GM19025 (cell line): Measurements from ENCODE around the gene CCDC85B.
"Not testable (repeated sequence)": the region's sequence is repeated elsewhere in the genome, so short reads cannot be mapped to it uniquely, and the experiment has no call there.

Source experiments
- ATAC-seq: cut with Tn5 transposase; IDR thresholded peaks from one replicate; pipeline ENCODE4 v1.9.1; 2021; ENCODE audit warnings: mild to moderate bottlenecking, low read depth, moderate library complexity; ENCODE audit not compliant: unreplicated experiment

CCDC85B gene

GRCh38 chr11:65884716-65885092 lies 5.8 kb upstream of the CCDC85B start:
- no peak for ATAC-seq

DNA sequence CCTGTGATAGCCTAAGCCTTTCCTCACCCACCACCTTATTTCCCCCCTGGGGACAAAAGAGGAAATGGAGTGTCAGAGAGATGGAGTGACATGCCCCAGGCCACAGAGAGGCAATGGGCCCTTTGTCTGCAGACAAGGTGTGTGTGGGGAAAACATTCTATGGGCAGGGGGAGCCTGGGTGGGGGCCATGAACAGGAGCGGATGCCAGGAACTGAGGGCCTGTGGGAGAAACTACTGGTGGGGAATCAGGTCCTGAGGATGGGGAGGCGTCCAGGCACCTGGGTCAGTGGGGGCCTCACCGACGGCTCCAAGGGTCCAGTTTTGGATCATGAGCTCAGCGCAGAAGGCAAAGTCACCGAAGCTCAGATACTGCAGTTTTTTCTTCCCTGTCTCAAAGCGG lies 5.2 kb upstream of the CCDC85B start:
- ATAC-seq, result no peak

DNA sequence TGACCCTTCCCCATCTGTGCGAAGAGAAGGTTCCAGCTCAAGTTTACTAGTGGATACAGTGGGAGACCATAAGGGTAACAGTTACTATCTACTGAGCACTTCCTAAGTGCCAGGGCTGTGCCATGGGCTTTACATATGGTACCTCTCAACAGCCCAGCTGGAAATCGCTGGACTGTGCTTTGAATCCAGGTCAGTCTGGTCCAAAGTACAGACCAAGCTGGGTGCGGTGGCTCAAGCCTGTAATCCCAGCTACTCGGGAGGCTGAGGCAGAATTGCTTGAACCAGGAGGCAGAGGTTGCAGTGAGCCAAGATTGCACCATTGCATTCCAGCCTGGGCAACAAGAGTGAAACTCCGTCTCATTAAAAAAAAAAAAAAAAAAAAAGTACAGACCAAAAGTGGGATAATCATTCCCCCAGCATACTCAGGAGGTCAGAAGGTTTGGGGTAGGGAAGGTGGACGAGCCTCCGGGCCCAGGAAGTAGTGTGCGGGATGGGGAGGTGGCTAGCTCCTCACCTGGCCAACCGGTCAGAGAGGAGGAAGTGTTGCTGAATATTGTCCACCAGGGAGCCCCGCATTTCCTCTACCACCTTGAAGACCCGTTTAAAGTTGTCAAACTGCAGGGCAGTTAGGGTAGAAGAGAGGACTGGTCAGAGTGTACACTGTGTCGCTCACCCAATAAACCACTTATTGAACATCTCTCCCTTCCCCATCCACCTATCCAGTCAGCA lies 4.5 kb upstream of the CCDC85B start:
- no peak for ATAC-seq

DNA sequence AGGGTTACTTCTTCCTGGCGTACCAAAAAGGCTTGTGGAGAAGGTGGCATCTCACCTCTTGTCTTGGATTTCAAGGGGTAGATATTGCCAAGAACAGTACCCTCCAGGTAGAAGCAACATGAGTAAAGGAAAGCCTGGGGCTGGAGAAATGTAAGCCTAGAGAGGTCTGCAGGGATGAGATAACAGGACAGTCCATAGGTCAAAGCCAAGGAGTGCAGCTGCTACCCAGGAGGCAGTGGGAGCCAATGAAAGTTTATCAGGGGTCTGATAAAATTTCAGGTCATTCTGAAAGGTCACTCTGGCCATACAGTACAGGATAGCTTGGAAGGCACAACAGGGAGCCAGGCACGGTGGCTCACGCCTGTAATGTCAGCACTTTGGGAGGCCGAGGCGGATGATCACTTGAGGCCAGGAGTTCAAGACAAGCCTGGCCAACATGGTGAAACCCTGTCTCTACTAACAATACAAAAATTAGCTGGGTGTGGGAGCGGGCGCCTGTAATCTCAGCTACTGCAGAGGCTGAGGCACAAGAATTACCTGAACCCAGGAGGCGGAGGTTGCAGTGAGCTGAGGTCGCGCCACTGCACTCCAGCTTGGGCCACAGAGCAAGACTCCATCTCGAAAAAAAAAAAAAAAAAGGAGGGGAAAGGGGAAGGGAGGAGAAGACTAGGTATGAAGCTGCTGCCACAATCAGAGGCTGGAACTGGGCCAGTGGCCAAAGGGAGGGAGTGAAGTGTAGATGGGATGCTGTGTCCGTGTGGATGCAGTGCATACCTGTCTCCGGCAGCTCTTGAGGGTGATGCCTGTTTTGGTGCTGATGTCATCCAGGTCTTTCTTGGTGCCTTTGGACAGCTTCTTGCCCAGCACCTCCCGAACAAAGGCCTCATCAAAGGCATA lies 3.4 kb upstream of the CCDC85B start:
- ATAC-seq, result no peak

GRCh38 chr11:65887723-65888162 lies 2.7 kb upstream of the CCDC85B start:
- no peak for ATAC-seq

- ATAC-seq, result peak; percentile 44
Observed at GRCh38 chr11:65888163-65888814, 2.2 kb upstream of the CCDC85B start, which contains the start of gene FIBP. TSS of gene FIBP (minus strand) at chr11:65888471. CDS start at chr11:65888418, 53 bp downstream.

- no peak for ATAC-seq
Observed at GRCh38 chr11:65891219-65892136, 1.0 kb downstream of the CCDC85B start.

GRCh38 chr11:65892137-65892540 lies 1.7 kb downstream of the CCDC85B start:
- not testable (repeated sequence) for ATAC-seq

DNA sequence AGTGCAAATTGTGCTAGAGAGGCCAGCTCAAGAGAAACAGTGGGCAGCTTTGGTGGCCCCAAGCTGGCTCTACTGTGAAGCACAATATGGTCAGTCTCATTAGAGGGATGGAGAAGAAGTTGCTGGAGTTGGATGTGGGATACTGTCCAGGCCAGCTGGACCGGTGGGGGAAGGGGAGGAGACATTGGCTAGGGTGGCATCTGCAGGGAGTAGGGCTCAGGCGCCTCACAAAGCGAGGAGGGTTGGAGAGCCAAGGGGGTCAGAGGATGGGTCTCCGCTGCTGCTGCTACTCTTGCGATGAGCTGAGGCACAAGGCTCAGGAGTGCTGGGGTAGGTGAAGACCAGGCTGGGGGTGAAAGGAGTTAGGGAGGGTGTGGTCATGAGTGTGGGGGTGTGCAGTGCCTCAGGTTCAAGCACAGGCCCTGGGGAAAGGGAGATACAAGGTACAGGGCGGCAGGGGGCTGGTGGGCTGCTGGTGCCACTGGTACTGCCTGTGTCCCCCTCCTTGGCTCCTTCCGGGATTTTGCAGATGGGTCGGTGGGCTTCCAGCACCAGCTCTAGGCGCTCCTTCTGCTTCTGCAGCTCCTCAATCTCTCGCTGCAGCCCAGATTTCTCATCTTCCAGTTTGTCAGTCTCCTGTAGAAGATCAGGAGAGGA lies 2.3 kb downstream of the CCDC85B start:
- no peak for ATAC-seq

- ATAC-seq, result no peak
Observed at GRCh38 chr11:65894034-65894591, 3.6 kb downstream of the CCDC85B start.

DNA sequence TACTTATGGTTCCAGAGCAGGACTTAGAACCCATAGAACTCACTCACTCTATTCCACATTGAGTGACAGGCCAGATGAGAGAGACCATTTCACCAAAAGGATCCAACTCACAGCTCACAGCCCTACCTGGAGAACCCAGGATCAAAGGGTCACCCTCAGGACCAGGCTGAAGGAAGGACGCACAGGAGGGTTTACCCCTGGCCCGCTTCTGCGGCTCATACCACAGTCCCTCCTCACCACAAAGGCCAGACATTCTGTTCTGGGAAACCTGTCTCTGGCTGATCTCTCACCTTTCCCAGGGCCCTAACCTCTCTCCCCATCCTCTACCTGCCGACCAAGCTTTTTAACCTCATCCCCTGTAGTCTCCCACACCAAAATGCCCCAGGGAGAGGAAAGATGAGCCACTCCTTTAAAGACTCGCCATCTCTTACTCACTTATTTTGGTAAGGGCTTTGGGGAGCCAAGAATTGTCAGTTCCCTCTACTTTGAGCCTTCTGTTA lies 5.1 kb downstream of the CCDC85B start:
- no peak for ATAC-seq

- no peak for ATAC-seq
Observed at GRCh38 chr11:65896034-65896999, 5.8 kb downstream of the CCDC85B start.

GRCh38 chr11:65897020-65897471 lies 6.6 kb downstream of the CCDC85B start:
- no peak for ATAC-seq

GRCh38 chr11:65898656-65899355 lies 8.3 kb downstream of the CCDC85B start:
- ATAC-seq, result no peak

DNA sequence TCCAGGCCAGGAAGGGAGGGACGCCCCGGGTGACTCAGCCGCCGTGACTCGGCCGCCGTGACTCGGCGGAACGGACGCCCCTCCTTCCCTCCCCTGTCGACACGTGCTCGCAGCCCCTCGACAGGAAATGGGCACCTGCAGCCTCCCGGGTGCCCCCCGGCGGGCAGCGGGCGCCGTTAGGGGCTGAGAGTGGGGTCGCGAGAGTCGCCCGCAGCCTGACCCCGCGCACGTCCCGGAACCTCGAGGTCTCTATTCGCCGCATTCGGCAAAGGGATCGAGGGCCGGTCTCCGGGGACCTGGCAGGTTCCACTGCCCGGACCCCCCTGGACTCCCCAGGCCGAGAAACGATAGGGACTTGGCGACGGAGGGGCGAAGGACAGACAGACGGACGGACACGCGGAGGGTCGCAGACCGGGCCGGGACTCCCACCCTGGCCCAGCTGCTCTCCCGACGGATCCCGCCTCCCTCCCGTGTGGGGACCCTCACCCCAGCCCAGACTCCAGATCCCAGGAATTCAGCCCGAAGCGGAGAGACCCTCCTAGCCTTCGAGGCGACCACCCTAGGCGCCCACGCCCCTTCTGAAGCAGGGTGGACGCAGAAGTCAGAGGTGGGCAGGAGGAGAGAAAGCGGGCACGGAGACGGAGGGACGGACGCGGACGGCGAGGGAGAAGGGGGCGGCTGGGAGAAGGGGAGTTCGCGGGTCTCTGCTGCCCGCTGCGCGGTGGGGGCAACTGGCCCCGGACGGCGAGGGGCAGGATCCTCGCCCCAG lies 9.1 kb downstream of the CCDC85B start:
- ATAC-seq, result no peak

GRCh38 chr11:65900125-65900898 lies 9.8 kb downstream of the CCDC85B start, which contains the start of gene FOSL1:
TSS of gene FOSL1 (minus strand) at chr11:65900388. CDS start at chr11:65900339, 49 bp downstream.
- peak; percentile 85 for ATAC-seq
